Stimulated activated CD8-positive, alpha-beta memory T cell treated with anti-CD3 and anti-CD28 coated beads, Interleukin-4, amount 100 ng/mL, for 48 hours (primary cell): ENCODE data around the gene ALMS1.
"Not testable (repeated sequence)": the region's sequence is repeated elsewhere in the genome, so short reads cannot be mapped to it uniquely, and the experiment has no call there.

Experiments used
- DNase-seq: peaks from one replicate; pipeline ENCODE4 v3.0.0-alpha.2; 2020

Gene ALMS1

GRCh38 chr2:73630662-73631266, 245.1 kb downstream of the ALMS1 start:
- not testable (repeated sequence) for DNase-seq

- DNase-seq, result not testable (repeated sequence)
Measured at GRCh38 chr2:73636977-73637376, 251.3 kb downstream of the ALMS1 start.

GRCh38 chr2:73638429-73638828, 252.8 kb downstream of the ALMS1 start:
- DNase-seq, result no peak

- no peak for DNase-seq
Measured at GRCh38 chr2:73640511-73640911, 254.9 kb downstream of the ALMS1 start.

GRCh38 chr2:73640946-73641766, 255.5 kb downstream of the ALMS1 start:
- no peak for DNase-seq

GRCh38 chr2:73641767-73642062, 256.1 kb downstream of the ALMS1 start:
- no peak for DNase-seq

GRCh38 chr2:73642338-73643018, 256.8 kb downstream of the ALMS1 start, which contains the start of gene NAT8:
Gene NAT8 (minus strand): TSS chr2:73642422. CDS start chr2:73641628, 794 bp downstream.
- DNase-seq, result no peak

GRCh38 chr2:73647690-73648089, 262.1 kb downstream of the ALMS1 start:
- DNase-seq, result not testable (repeated sequence)

- DNase-seq, result no peak
Measured at GRCh38 chr2:73651591-73652230, 266.1 kb downstream of the ALMS1 start.

- DNase-seq, result no peak
Measured at GRCh38 chr2:73652348-73652747, 266.7 kb downstream of the ALMS1 start.

GRCh38 chr2:73654175-73654574, 268.5 kb downstream of the ALMS1 start:
- DNase-seq, result no peak
